IMR-90 (cell line): ENCODE measurements around the gene SLC22A16. TPM values are rescaled to one million over a fixed set of nuclear protein-coding genes. Genes with fewer than 3 reads are reported as not detected.

ENCODE experiments used
- ATAC-seq: fragments of 200-7000 bp; cut with Tn5 transposase; 2 replicates; pipeline ENCODE4 v1.9.1; 2020; ENCODE audit warnings: low read depth, mild to moderate bottlenecking, moderate library complexity
- BruUV-seq: library from RNA; stranded (reverse); fragments of 400-500 nt; replicated peaks from 2 replicates; lab custom pipeline; 2021; lab: Mats Ljungman, UMichigan
- CTCF ChIA-PET: fragments of 300-600 bp; formaldehyde crosslinking; extraction: SDS; loops from one replicate; lab custom pipeline; 2021; ENCODE audit warnings: antibody characterized with exemption; lab: Yijun Ruan, JAX
- POLR2A ChIA-PET: fragments of 300-600 bp; sonication (Branson Sonifier 250); formaldehyde crosslinking; loops from one replicate; lab custom pipeline; 2022; ENCODE audit warnings: antibody characterized with exemption; ENCODE audit not compliant: unreplicated experiment; lab: Charles Lee
- DNase-seq: peaks from one replicate; pipeline ENCODE4 v3.0.0; 2013
- H2AFZ ChIP-seq: replicated peaks from 2 replicates; pipeline ENCODE3; 2013; ENCODE audit warnings: low read length, mild to moderate bottlenecking; ENCODE audit not compliant: poor library complexity
- H2AK5ac ChIP-seq: 2 replicates; pipeline ENCODE4 v1.6.1; 2013; ENCODE audit warnings: low read depth, low read length, inconsistent platforms
- H2AK9ac ChIP-seq: replicated peaks from 2 replicates; pipeline ENCODE3; 2013; ENCODE audit warnings: mild to moderate bottlenecking, low read depth, low read length, moderate library complexity; ENCODE audit not compliant: poor library complexity
- H2BK120ac ChIP-seq: 2 replicates; pipeline ENCODE4 v1.6.1; 2013; ENCODE audit warnings: low read depth, low read length, inconsistent platforms
- H2BK15ac ChIP-seq: 3 replicates; pipeline ENCODE4 v1.6.1; 2013; ENCODE audit warnings: low read depth, low read length, inconsistent platforms
- H2BK20ac ChIP-seq: 2 replicates; pipeline ENCODE4 v1.6.1; 2013; ENCODE audit warnings: low read depth, mild to moderate bottlenecking, inconsistent platforms, low read length, moderate library complexity
- H2BK5ac ChIP-seq: 2 replicates; pipeline ENCODE4 v1.6.1; 2013; ENCODE audit warnings: mild to moderate bottlenecking, low read depth, low read length, inconsistent platforms; ENCODE audit not compliant: poor library complexity, severe bottlenecking
- H3K14ac ChIP-seq: replicated peaks from 2 replicates; pipeline ENCODE4 v1.6.1; 2013; ENCODE audit warnings: low read depth, low read length, inconsistent platforms
- H3K18ac ChIP-seq: 2 replicates; pipeline ENCODE4 v1.6.1; 2013; ENCODE audit warnings: low read depth, low read length, control low read depth
- H3K23ac ChIP-seq: 2 replicates; pipeline ENCODE4 v1.6.1; 2013; ENCODE audit warnings: low read depth, low read length, inconsistent platforms
- H3K27ac ChIP-seq: 2 replicates; pipeline ENCODE4 v1.5.1; 2013; ENCODE audit warnings: mild to moderate bottlenecking, control low read depth, low read length; ENCODE audit not compliant: insufficient read depth
- H3K27me3 ChIP-seq: 2 replicates; pipeline ENCODE4 v1.6.1; 2013; ENCODE audit warnings: low read length; ENCODE audit not compliant: control insufficient read depth, insufficient read depth
- H3K36me3 ChIP-seq: 2 replicates; pipeline ENCODE4 v1.6.1; 2013; ENCODE audit warnings: low read length, mixed read lengths; ENCODE audit not compliant: control insufficient read depth, insufficient read depth
- H3K4ac ChIP-seq: 2 replicates; pipeline ENCODE4 v1.6.1; 2013; ENCODE audit warnings: low read depth, low read length, inconsistent platforms
- H3K4me1 ChIP-seq: 2 replicates; pipeline ENCODE4 v1.6.1; 2013; ENCODE audit warnings: low read length, mixed read lengths; ENCODE audit not compliant: control insufficient read depth, insufficient read depth
- H3K4me2 ChIP-seq: 2 replicates; pipeline ENCODE4 v1.6.1; 2013; ENCODE audit warnings: low read depth, mild to moderate bottlenecking, control low read depth, low read length, moderate library complexity
- H3K4me3 ChIP-seq: 2 replicates; pipeline ENCODE4 v1.5.1; 2013; ENCODE audit warnings: low read depth, mild to moderate bottlenecking, control low read depth, low read length, moderate library complexity; ENCODE audit not compliant: insufficient read depth
- H3K56ac ChIP-seq: 2 replicates; pipeline ENCODE4 v1.6.1; 2013; ENCODE audit warnings: low read length, inconsistent platforms; ENCODE audit not compliant: insufficient read depth; ENCODE audit errors: extremely low read depth
- H3K79me1 ChIP-seq, 2 experiments: 2 replicates each; pipeline ENCODE4 v1.6.1; 2013; ENCODE audit warnings: low read length in 2 of 2, inconsistent platforms in 1 of 2, low read depth in 1 of 2
- H3K9ac ChIP-seq: 2 replicates; pipeline ENCODE4 v1.6.1; 2013; ENCODE audit warnings: low read depth, low read length, control low read depth
- H3K9me1 ChIP-seq: 2 replicates; pipeline ENCODE4 v1.6.1; 2013; ENCODE audit warnings: low read length, inconsistent platforms; ENCODE audit not compliant: insufficient read depth
- H3K9me3 ChIP-seq: 2 replicates; pipeline ENCODE4 v1.6.1; 2013; ENCODE audit warnings: low read length; ENCODE audit not compliant: control insufficient read depth, insufficient read depth
- H4K20me1 ChIP-seq: 2 replicates; pipeline ENCODE4 v1.6.1; 2013; ENCODE audit warnings: low read length, inconsistent platforms; ENCODE audit not compliant: insufficient read depth
- H4K5ac ChIP-seq: 2 replicates; pipeline ENCODE4 v1.6.1; 2013; ENCODE audit warnings: mild to moderate bottlenecking, low read depth, low read length, control low read depth
- H4K8ac ChIP-seq, 2 experiments: 2 replicates each; pipeline ENCODE4 v1.6.1; 2013; ENCODE audit warnings: low read depth in 2 of 2, low read length in 2 of 2, control low read depth in 1 of 2, inconsistent platforms in 1 of 2
- H4K91ac ChIP-seq: 2 replicates; pipeline ENCODE4 v1.6.1; 2013; ENCODE audit warnings: low read depth, low read length, inconsistent platforms; ENCODE audit not compliant: insufficient read depth
- BHLHE40 ChIP-seq: fragments of 150-350 bp; IDR thresholded peaks from 2 replicates; pipeline ENCODE4 v1.6.1; 2016; ENCODE audit warnings: mild to moderate bottlenecking, low read depth, low read length
- ELK1 ChIP-seq: fragments of 150-350 bp; IDR thresholded peaks from 2 replicates; pipeline ENCODE4 v1.6.1; 2016; ENCODE audit warnings: low read depth, mild to moderate bottlenecking, low read length, moderate library complexity, borderline replicate concordance
- FOS ChIP-seq: fragments of 150-350 bp; IDR thresholded peaks from 2 replicates; pipeline ENCODE4 v1.6.1; 2016; ENCODE audit warnings: low read depth, low read length
- MXI1 ChIP-seq: IDR thresholded peaks from 2 replicates; pipeline ENCODE4 v1.6.1; 2012; ENCODE audit warnings: low read depth, mild to moderate bottlenecking, low read length, moderate library complexity, borderline replicate concordance
- RFX5 ChIP-seq: IDR thresholded peaks from 2 replicates; pipeline ENCODE4 v1.8.0; 2012; ENCODE audit warnings: low read depth, mild to moderate bottlenecking, low read length, moderate library complexity
- WGBS, 2 experiments: methylation state at CpG; one replicate each; pipeline versions ENCODE4 v1.1.5 to v1.1.7; 2013; ENCODE audit warnings: missing lambda C conversion rate in 2 of 2; ENCODE audit not compliant: insufficient read length in 1 of 2; ENCODE audit errors: extremely low coverage in 2 of 2; 5-methylcytosine and 5-hydroxymethylcytosine counted together
- dilution Hi-C: fragments of 300-500 bp; cut with HindIII; formaldehyde crosslinking; loops from one replicate; pipeline ENCODE4 v1.14.3; 2018; ENCODE audit warnings: low sequenced_read_pairs; ENCODE audit not compliant: unreplicated experiment
- in situ Hi-C: fragments of 300-500 bp; cut with MboI; formaldehyde crosslinking; loops from 3 replicates; pipeline ENCODE4 v1.14.3; 2019; ENCODE audit warnings: low sequenced_read_pairs, inconsistent platforms, mixed read lengths
- intact Hi-C: fragments of 100-400 bp; cut with micrococcal nuclease; formaldehyde crosslinking; loops from 2 replicates; pipeline ENCODE4 v1.10.0; 2022
- polyA plus RNA-seq, 3 experiments: library from polyadenylated mRNA; depleted of rRNA; stranded (reverse); fragments of >200 nt; gene quantifications; 2 replicates each; pipeline ENCODE4 v1.2.3, GENCODE V29; 2012; ENCODE audit warnings: low replicate concordance in 1 of 3
- total RNA-seq: library from RNA; depleted of rRNA; stranded (reverse); fragments of >200 nt; gene quantifications from 2 replicates; pipeline ENCODE4 v1.2.3, GENCODE V29; 2012

Gene SLC22A16
- total and polyA plus RNA-seq, 2 of the 4 experiments (the other 2 are of a cell fraction): not detected

DNA sequence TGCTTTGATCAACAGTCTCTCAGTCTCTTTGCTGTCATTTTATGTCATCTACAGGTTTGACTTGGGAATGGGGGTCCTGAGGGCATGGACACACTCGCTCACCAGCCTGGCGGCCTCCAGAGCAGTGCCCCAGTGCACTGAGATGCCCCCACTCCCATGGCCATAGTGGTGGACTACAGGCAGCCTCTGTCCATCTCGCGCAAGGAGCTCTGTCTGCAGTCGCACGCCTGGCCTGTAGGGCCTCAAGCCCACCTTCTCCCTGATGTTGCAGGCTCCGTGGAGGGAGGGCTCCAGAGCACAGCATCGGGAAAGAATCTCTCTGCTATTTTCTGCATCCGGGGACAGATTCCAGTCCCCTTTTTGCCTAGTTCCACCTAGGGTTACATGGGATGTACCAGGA, 83.7 kb downstream of the SLC22A16 start:
- no peaks in the 10 kb centered on the region for H3K79me1 ChIP-seq
- H3K9me3 ChIP-seq: no peaks in the 10 kb centered on the region
- H3K4me3 ChIP-seq: no peak overlapping the region
- H4K8ac ChIP-seq: no peak overlapping the region
- no peak overlapping the region for H3K23ac ChIP-seq
- H3K14ac ChIP-seq: no peak overlapping the region
- H2BK20ac ChIP-seq: no peak overlapping the region
- H3K4ac ChIP-seq: no peak overlapping the region
- H2BK5ac ChIP-seq: no peak overlapping the region
- DNase-seq (no peak), ATAC-seq (no peak)
- H3K36me3 ChIP-seq: no peaks in the 10 kb centered on the region
- H2AK9ac ChIP-seq: peak overlapping the region; percentile 23
- H3K4me1 ChIP-seq: no peaks in the 10 kb centered on the region
- dilution Hi-C loops: no loop called here
- H2BK15ac ChIP-seq: no peak overlapping the region
- ChIA-PET CTCF (interaction anchor here (4.1 to 4.2 kb wide), 2 partner anchors 215 to 353 kb away, joined by 19 to 27 read pairs; no protein-coding TSS in a partner anchor), POLR2A (no interaction called here)
- TF ChIP-seq BHLHE40: no peak
- TF ChIP-seq MXI1: no peak
- TF ChIP-seq ELK1: no peak
- TF ChIP-seq FOS: no peak
- TF ChIP-seq RFX5: no peak
- intact Hi-C loops: no loop called here
- H3K27ac ChIP-seq: no peak overlapping the region
- BruUV-seq: no TSS peak
- no peak overlapping the region for H2AK5ac ChIP-seq
- no peak overlapping the region for H3K56ac ChIP-seq
- H3K4me2 ChIP-seq: no peak overlapping the region
- no peaks in the 10 kb centered on the region for H4K20me1 ChIP-seq
- in situ Hi-C loops: loop anchor here (5.0 kb wide), 2 partner anchors 340 to 690 kb away; no protein-coding TSS in a partner anchor
- H4K5ac ChIP-seq: no peak overlapping the region
- no peak overlapping the region for H2BK120ac ChIP-seq
- H3K18ac ChIP-seq: no peak overlapping the region
- no peak overlapping the region for H2AFZ ChIP-seq
- H3K9me1 ChIP-seq: no peaks in the 10 kb centered on the region
- H4K91ac ChIP-seq: no peak overlapping the region
- no peak overlapping the region for H3K9ac ChIP-seq
- WGBS, 2 experiments: 69% methylated on average over 6 of the region's 9 CpGs; no CpG with 5 or more reads in 1 of the 2 experiments
- H3K27me3 ChIP-seq: peaks cover 3% of the 10 kb centered on the region
